ENCODE measurements around the gene SLC12A8.

DNA sequence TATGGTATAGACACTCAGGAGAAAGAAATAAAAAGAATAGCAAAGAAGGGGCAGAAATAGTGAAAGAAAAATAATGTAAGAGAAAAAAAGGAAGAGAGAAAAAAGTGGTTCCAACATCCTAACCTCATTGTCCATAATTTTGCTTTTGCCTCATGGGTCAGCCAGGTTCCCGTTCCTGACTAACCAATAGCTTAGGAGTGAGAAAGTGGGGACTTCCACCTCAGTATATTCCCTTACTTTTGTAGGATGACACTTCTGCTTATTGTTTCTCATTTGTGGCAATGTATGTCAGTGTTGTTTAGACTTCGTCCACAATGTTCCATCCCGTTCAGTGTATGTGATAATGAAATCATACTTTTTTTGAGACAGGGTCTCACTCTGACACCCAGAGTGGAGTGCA lies 9.3 kb upstream of the SLC12A8 start:
- TF ChIP-seq, protein P1, sequence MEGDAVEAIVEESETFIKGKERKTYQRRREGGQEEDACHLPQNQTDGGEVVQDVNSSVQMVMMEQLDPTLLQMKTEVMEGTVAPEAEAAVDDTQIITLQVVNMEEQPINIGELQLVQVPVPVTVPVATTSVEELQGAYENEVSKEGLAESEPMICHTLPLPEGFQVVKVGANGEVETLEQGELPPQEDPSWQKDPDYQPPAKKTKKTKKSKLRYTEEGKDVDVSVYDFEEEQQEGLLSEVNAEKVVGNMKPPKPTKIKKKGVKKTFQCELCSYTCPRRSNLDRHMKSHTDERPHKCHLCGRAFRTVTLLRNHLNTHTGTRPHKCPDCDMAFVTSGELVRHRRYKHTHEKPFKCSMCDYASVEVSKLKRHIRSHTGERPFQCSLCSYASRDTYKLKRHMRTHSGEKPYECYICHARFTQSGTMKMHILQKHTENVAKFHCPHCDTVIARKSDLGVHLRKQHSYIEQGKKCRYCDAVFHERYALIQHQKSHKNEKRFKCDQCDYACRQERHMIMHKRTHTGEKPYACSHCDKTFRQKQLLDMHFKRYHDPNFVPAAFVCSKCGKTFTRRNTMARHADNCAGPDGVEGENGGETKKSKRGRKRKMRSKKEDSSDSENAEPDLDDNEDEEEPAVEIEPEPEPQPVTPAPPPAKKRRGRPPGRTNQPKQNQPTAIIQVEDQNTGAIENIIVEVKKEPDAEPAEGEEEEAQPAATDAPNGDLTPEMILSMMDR (IDR thresholded peaks at IDR 0.05): no peak
- TF ChIP-seq POLR2A (IDR thresholded peaks at IDR 0.05): no peak
